ENCODE measurements around the gene KPNB1.

GRCh38 chr17:47621293-47622179 is 28.2 kb upstream of the KPNB1 start:
- TF ChIP-seq, protein P1, sequence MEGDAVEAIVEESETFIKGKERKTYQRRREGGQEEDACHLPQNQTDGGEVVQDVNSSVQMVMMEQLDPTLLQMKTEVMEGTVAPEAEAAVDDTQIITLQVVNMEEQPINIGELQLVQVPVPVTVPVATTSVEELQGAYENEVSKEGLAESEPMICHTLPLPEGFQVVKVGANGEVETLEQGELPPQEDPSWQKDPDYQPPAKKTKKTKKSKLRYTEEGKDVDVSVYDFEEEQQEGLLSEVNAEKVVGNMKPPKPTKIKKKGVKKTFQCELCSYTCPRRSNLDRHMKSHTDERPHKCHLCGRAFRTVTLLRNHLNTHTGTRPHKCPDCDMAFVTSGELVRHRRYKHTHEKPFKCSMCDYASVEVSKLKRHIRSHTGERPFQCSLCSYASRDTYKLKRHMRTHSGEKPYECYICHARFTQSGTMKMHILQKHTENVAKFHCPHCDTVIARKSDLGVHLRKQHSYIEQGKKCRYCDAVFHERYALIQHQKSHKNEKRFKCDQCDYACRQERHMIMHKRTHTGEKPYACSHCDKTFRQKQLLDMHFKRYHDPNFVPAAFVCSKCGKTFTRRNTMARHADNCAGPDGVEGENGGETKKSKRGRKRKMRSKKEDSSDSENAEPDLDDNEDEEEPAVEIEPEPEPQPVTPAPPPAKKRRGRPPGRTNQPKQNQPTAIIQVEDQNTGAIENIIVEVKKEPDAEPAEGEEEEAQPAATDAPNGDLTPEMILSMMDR (IDR thresholded peaks at IDR 0.05; ENCODE audit: insufficient read depth, low read depth, low read length): no peak
- no peak for TF ChIP-seq EZH2 (IDR thresholded peaks at IDR 0.05; ENCODE audit: insufficient read depth, low read length)
